ENCODE data around the gene DCAF7. TPM values are rescaled to one million over a fixed set of nuclear protein-coding genes. Genes with fewer than 3 reads are reported as not detected.
A peak's percentile ranks its signal among the peaks of the same experiment; 100 is the strongest.

DCAF7 gene
- total RNA-seq, 1 donor from 2014 or later, result 9.5 TPM

DNA sequence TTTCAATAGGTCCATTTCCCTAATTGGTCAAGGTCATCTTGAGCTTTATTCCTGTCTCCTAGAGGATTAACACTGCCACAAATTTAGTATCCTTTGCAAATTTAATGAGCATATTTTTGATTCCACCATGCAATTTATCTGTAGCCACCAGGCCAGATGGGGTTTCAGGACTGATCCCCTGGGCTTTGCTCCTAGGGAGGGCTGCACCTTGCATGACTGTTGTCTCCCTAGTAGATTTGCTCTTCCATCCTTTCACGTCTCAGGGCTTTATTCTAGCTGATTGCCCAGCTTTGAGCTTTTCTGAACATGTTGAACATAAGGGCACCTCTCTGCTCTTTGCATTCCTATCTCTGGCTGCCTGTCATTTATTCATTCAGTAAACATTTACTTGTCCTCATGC is 34.9 kb upstream of the DCAF7 start:
- H3K27me3 ChIP-seq (ENCODE audit: control insufficient read depth, insufficient read depth, low read length), result peaks cover 5% of the 10 kb centered on the region
- DNase-seq (ENCODE audit: low read depth), result no peak
- TF ChIP-seq, protein P1, sequence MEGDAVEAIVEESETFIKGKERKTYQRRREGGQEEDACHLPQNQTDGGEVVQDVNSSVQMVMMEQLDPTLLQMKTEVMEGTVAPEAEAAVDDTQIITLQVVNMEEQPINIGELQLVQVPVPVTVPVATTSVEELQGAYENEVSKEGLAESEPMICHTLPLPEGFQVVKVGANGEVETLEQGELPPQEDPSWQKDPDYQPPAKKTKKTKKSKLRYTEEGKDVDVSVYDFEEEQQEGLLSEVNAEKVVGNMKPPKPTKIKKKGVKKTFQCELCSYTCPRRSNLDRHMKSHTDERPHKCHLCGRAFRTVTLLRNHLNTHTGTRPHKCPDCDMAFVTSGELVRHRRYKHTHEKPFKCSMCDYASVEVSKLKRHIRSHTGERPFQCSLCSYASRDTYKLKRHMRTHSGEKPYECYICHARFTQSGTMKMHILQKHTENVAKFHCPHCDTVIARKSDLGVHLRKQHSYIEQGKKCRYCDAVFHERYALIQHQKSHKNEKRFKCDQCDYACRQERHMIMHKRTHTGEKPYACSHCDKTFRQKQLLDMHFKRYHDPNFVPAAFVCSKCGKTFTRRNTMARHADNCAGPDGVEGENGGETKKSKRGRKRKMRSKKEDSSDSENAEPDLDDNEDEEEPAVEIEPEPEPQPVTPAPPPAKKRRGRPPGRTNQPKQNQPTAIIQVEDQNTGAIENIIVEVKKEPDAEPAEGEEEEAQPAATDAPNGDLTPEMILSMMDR (IDR thresholded peaks at IDR 0.05; ENCODE audit: insufficient read depth, low read length, severe bottlenecking), result no peak
- H3K4me3 ChIP-seq (ENCODE audit: low read depth, low read length), result no peak overlapping the region
- no peak for FAIRE-seq
- no peaks in the 10 kb centered on the region for H3K36me3 ChIP-seq (ENCODE audit: control insufficient read depth, insufficient read depth, low read length)

GRCh38 chr17:63516910-63517824 is 33.1 kb upstream of the DCAF7 start:
- TF ChIP-seq, protein P1 (IDR thresholded peaks at IDR 0.05; ENCODE audit: insufficient read depth, low read length, severe bottlenecking), result no peak
- H3K27me3 ChIP-seq (ENCODE audit: control insufficient read depth, insufficient read depth, low read length), result peaks cover 6% of the 10 kb centered on the region
- H3K36me3 ChIP-seq (ENCODE audit: control insufficient read depth, insufficient read depth, low read length), result no peaks in the 10 kb centered on the region
- peak; percentile 75 for DNase-seq (ENCODE audit: low read depth)
- no peak overlapping the region for H3K4me3 ChIP-seq (ENCODE audit: low read depth, low read length)
- FAIRE-seq, result peak; percentile 82

GRCh38 chr17:63517825-63518534 is 32.3 kb upstream of the DCAF7 start:
- H3K4me3 ChIP-seq (ENCODE audit: low read depth, low read length), result no peak overlapping the region
- DNase-seq (ENCODE audit: low read depth), result no peak
- TF ChIP-seq, protein P1 (IDR thresholded peaks at IDR 0.05; ENCODE audit: insufficient read depth, low read length, severe bottlenecking), result no peak
- peaks cover 6% of the 10 kb centered on the region for H3K27me3 ChIP-seq (ENCODE audit: control insufficient read depth, insufficient read depth, low read length)
- H3K36me3 ChIP-seq (ENCODE audit: control insufficient read depth, insufficient read depth, low read length), result no peaks in the 10 kb centered on the region
- peak; percentile 40 for FAIRE-seq

DNA sequence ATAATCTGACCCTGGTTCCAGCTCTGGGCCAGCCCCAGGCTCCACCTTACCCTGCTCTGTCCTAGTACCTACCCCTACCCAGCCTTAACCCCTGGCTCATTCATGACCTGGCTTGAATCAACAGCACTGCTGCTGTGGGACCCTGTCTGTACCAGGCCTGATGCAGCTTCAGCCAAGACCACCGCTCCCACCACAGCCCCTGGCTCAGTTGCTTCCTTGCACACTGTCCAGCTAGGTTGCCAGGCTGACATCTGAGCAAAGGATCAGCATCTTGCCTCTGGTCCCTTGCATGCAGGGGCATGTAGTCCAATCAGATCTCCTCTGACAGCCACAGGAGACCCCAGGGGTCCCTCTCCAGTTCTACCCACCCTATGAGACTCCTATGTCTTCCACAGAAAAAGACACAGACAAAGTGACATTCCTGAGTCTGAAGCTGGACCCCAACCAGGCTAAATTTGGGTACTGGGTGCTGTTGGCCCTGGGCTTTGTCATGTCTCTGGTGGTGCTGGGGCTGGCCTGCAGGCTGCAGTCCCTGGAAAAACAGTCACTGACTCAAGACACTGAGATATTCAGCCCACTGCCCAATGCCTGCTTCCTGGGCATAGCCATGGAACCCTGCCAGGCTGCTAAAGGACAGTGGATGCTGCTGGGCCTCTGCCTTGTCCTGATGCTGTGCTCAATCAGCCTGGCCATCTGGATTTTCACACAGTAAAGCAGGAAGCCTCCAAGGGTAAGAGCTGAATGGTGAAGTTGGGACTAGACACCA is 31.0 kb upstream of the DCAF7 start:
- TF ChIP-seq, protein P1 (IDR thresholded peaks at IDR 0.05; ENCODE audit: insufficient read depth, low read length, severe bottlenecking), result no peak
- DNase-seq (ENCODE audit: low read depth) (no peak), FAIRE-seq (peak; percentile 90)
- Histone ChIP-seq H3K27me3 (ENCODE audit: control insufficient read depth, insufficient read depth, low read length) (peaks cover 5% of the 10 kb centered on the region), H3K4me3 (ENCODE audit: low read depth, low read length) (no peak overlapping the region), H3K36me3 (ENCODE audit: control insufficient read depth, insufficient read depth, low read length) (no peaks in the 10 kb centered on the region)

DNA sequence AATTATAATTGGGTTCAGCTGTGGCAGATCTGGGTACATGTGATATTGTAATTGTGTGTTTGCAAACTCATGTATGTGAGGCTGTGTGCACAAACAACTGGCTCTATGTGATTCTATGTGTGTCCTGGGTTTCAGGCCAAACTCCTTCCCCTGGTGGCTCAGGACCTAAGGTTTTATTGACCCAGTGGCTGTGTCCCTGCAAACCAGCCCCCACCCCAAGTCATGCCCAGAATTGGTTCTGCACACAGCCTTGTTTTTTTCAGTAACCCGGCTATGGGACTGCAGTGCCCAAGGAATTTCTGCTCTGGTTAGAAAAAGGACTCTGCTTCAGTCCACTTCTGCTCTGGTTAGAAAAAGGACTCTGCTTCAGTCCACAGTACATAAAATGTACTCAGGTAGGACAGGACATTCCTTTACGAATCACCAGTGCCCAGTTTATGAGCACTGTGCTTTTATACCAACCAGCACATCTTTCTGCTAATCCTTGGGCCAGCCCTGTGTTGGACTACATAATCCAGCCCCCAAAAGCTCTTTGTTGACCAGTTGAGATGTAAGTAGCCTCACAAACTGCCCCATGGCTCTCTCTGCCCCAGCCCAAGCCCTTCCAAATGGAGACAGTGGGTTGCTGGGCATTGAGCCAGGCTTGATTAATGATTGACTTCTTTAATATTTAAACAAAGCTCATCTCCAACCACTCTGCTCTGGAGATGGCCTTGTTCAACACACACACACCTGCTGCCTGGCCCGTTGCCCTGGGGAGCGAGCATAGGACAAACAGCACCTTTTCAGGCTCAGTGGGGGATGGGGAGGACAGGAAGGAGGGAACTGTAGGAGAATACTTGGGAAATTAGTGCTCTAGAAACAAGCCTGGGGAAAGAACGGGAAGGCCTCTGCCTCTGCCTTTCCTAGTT is 30.1 kb upstream of the DCAF7 start:
- Histone ChIP-seq H3K27me3 (ENCODE audit: control insufficient read depth, insufficient read depth, low read length) (peaks cover 6% of the 10 kb centered on the region), H3K4me3 (ENCODE audit: low read depth, low read length) (no peak overlapping the region), H3K36me3 (ENCODE audit: control insufficient read depth, insufficient read depth, low read length) (no peaks in the 10 kb centered on the region)
- TF ChIP-seq, protein P1 (IDR thresholded peaks at IDR 0.05; ENCODE audit: insufficient read depth, low read length, severe bottlenecking), result no peak
- DNase-seq (ENCODE audit: low read depth) (no peak), FAIRE-seq (no peak)
